HG03045 (cell line): ENCODE data around the gene ADH7.
"Not testable (repeated sequence)": the region's sequence is repeated elsewhere in the genome, so short reads cannot be mapped to it uniquely, and the experiment has no call there.

Experiments used
- ATAC-seq: cut with Tn5 transposase; IDR thresholded peaks from one replicate; pipeline ENCODE4 v1.9.1; 2021; ENCODE audit warnings: mild to moderate bottlenecking, moderate library complexity; ENCODE audit not compliant: unreplicated experiment

ADH7 gene

DNA sequence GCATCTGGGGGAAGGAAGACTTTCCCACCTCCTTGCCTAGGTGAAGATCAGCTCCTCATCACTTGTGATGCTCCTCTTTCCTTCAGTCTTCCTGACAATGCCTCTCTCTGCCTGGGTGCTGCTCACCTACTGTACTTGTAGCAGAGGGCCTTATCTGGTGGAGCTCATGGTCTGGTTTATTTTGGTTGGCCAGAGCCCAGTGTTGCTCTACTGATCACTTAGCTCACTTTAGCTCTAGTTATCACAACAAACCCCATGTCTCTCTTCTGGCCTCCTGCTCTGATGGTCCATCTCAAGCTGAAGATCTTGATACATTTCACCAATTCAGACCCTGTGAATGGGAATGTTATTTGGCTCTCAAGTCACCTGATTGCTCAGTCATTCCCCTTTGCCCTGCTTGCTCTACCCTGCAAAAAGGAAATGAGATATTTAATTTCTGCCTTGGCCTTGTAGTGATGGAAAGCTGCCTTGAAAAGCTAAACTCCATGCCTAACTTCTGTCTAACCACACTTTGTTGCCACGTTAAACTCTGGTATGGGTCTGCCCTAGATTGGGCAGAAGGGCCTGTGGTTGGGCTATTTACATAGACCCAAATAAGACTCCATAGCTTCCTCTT, 52.3 kb downstream of the ADH7 start:
- no peak for ATAC-seq

DNA sequence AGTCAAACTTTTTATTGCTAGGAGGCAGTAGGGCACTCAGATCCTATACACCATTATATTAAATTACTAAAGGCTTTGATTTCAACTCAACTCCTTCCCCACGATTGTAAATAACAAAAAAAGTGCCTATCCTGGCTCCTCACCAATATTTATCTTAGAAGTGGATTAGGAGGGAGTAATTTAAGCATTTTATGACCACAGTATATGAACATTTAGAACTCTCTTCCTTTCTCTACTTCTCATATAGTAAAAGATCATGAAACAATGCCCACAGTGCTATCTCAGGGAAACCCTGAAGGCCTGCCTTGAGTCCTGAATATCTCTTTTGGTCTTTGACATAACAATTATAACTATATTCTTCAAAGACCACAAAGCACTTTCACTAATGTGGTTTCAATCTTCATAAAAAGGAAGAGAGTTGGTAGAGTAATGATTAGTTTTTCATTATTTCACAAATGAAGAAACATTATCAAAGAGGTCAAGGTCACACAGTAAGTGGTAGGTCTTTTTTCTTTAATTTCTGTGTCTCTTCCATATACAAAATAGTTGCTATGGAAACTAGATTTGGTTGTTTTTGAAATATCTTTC, 53.5 kb downstream of the ADH7 start:
- ATAC-seq = no peak

DNA sequence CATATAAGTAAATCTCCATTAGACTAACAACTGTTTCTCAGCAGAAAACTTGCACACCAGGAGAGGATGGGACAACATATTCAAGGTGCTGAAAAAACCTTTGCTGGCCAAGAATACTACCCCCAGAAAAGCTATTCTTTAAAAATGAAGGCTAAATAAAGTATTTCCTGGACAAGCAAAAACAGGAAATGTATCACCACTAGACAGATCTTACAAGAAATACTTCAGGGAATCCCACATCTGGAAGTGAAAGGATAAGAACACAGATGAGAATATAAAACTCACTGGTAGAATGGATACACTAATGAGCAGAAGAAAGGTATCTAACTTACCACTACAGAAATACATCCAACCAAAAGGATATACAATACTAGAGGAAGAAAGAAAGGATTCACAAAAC, 55.6 kb downstream of the ADH7 start:
- no peak for ATAC-seq

DNA sequence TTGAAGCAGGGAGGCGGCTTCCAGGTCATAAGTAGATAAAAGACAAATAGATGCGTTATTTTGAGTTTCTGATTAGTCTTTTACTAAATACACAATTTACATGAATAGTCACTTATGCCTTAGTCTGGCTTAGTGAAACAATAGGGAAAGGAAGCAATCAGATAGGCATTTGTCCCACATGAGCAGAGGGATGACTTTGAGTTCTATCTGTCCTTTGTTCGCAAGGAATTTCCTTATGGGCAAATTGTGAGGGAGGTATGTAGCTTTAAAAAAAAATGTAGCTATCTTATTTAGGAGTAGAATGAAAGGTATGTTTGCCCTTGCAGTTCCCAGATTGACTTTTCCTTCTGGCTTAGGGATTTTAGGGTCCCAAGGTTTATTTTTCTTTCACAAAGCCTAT, 56.3 kb downstream of the ADH7 start:
- no peak for ATAC-seq

GRCh38 chr4:99377341-99377740, 57.8 kb downstream of the ADH7 start:
- ATAC-seq = not testable (repeated sequence)

DNA sequence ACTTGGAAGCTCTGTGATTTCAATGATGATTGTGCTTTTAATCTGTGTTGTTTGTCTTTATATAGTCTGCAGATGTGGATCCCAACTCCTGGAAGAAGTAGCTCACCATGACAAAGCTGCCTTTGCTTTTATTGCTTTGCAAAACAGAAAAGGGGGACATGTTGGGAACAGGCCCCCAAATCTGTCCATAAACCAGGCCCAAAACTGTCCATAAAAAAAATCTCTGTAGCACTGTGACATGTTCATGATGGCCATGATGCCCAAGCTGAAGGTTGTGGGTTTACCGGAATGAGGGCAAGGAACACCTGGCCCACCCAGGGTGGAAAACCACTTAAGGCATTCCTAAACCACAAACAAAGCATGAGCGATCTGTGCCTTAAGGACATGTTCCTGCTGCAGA, 62.7 kb downstream of the ADH7 start:
- not testable (repeated sequence) for ATAC-seq

- ATAC-seq = not testable (repeated sequence)
Measured at GRCh38 chr4:99367817-99368216, 67.3 kb downstream of the ADH7 start.

- no peak for ATAC-seq
Measured at GRCh38 chr4:99366491-99366890, 68.7 kb downstream of the ADH7 start.

DNA sequence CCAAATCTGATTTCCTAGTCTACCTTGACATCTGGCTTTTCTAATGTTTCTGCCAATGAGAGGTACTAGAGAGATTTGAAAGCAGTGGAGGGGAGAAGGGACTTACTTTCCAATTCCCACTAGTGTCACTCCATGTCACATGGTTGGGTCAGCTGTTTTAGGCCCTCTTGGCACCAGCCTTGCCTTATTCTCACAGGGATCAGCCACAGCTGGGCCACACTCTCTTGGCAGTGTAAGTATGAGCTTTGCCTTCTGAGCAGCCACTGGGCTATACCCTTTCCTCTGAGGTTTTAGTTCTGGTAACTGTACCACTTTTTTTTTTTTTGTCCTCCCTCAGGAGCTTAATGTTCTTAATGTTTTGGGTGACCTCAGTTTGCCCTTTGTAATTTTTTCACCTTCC, 72.4 kb downstream of the ADH7 start:
- ATAC-seq = no peak
